Measurements from ENCODE around the gene TDRD9. TPM values are rescaled to one million over a fixed set of nuclear protein-coding genes. Genes with fewer than 3 reads are reported as not detected.

Gene TDRD9
- total RNA-seq, 1 experiment from 2014 or later = not detected

DNA sequence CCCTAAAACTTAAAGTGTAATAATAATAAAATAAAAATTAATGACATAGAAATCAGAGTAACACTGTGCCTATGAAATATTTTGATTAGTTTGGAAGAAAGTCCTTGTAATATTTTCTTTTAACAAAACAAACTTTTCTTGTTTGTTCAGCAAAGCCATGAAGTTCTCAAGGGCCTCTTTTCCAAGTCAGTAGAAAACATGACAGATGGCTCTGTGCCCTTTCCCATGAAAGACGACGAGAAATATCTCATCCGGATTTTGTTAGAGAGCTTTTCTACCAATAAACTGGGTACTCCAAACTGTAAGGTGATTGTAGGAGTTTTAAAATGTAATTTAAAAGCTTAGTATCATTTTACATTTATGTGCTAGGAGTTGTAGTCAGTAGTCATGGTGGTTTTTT is 102.7 kb downstream of the TDRD9 start:
- intact Hi-C loops (cut with micrococcal nuclease; ENCODE audit: unreplicated experiment) = no loop called here
- TF ChIP-seq EZH2 (IDR thresholded peaks at IDR 0.05; ENCODE audit: borderline replicate concordance, low read depth, low read length, poor library complexity, severe bottlenecking) = no peak
- TF ChIP-seq, protein P1, sequence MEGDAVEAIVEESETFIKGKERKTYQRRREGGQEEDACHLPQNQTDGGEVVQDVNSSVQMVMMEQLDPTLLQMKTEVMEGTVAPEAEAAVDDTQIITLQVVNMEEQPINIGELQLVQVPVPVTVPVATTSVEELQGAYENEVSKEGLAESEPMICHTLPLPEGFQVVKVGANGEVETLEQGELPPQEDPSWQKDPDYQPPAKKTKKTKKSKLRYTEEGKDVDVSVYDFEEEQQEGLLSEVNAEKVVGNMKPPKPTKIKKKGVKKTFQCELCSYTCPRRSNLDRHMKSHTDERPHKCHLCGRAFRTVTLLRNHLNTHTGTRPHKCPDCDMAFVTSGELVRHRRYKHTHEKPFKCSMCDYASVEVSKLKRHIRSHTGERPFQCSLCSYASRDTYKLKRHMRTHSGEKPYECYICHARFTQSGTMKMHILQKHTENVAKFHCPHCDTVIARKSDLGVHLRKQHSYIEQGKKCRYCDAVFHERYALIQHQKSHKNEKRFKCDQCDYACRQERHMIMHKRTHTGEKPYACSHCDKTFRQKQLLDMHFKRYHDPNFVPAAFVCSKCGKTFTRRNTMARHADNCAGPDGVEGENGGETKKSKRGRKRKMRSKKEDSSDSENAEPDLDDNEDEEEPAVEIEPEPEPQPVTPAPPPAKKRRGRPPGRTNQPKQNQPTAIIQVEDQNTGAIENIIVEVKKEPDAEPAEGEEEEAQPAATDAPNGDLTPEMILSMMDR (conservative IDR thresholded peaks at IDR 0.05; ENCODE audit: low read depth, low read length) = no peak
- no peaks in the 10 kb centered on the region for H3K4me1 ChIP-seq (ENCODE audit: insufficient read depth, low read length, poor library complexity, severe bottlenecking)
- no TSS peak for BruUV-seq (replicated peaks)
- no peak overlapping the region for H3K4me3 ChIP-seq (ENCODE audit: low read depth, low read length, poor library complexity, severe bottlenecking)
- ChIA-PET CTCF (no interaction called here), POLR2A (ENCODE audit: low non-redundant PET) (no interaction called here)
- no peaks in the 10 kb centered on the region for H3K36me3 ChIP-seq (ENCODE audit: insufficient read depth, low read length, poor library complexity, severe bottlenecking)
- H3K27me3 ChIP-seq (replicated peaks; ENCODE audit: insufficient read depth, low read depth, low read length, poor library complexity) = peaks cover 10% of the 10 kb centered on the region
- no peaks in the 10 kb centered on the region for H3K9me3 ChIP-seq (ENCODE audit: low read depth, low read length, poor library complexity, severe bottlenecking)
- H3K27ac ChIP-seq (ENCODE audit: low read depth, low read length, poor library complexity, severe bottlenecking) = no peak overlapping the region
- DNase-seq (ENCODE audit: low spot score) = no peak

DNA sequence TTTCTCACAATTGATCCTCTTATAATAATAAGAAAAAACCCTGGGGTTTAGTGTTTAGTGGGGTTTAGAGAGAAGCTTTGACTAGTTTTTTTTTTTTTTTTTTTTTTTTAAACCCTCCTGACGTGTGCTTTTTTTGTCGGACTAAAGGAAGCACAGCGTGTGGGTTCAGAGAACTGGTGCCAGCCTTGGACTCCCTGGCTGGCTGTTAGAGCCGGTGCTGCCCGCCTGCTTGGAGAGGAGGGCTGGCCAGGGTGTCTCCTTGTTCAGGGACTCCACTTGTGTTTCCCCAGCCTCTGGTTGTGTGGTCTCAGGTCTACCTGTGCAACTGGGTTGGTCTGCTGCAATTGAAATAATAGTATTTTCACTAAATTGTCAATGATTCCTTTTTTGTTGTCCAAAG is 103.1 kb downstream of the TDRD9 start:
- ChIA-PET POLR2A (ENCODE audit: low non-redundant PET) (no interaction called here), CTCF (no interaction called here)
- no peak for TF ChIP-seq EZH2 (IDR thresholded peaks at IDR 0.05; ENCODE audit: borderline replicate concordance, low read depth, low read length, poor library complexity, severe bottlenecking)
- TF ChIP-seq, protein P1 (conservative IDR thresholded peaks at IDR 0.05; ENCODE audit: low read depth, low read length) = no peak

DNA sequence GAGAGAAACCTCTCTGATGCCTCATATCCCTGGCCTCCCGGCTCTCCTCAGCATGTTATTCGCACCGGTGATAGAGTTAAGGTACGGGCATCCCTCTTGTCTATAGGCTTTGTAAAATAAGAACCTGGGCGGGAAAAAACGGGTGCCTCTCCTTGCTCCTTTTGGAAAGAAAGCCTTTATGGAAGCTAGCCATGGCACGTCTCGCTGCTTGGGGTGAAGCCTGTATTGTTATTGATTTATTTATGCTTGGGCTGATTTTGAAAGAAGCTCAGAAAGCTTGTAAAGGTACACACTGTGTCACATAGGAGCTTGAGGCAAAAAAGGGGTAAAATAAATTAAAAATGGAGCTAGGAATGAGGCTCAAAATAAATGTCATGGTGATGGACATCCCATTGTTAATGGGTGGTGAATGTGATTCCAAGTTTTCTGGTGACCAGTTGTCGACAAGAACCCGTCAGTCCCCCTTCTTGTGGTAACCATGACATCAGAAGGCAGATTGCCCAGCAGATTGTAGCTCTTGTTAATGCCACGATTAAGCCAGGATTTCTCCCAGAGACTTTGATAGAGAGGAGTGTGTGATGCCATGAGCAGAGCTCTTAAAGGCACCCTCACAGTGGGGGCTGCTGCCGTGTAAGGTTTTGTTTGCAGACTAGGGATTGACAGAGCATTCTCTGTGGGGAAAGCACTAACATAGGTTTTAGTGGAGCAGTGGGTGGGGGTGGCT is 106.9 kb downstream of the TDRD9 start:
- Histone ChIP-seq H3K4me3 (ENCODE audit: low read depth, low read length, poor library complexity, severe bottlenecking) (no peak overlapping the region), H3K4me1 (ENCODE audit: insufficient read depth, low read length, poor library complexity, severe bottlenecking) (no peaks in the 10 kb centered on the region), H3K27me3 (replicated peaks; ENCODE audit: insufficient read depth, low read depth, low read length, poor library complexity) (no peaks in the 10 kb centered on the region), H3K36me3 (ENCODE audit: insufficient read depth, low read length, poor library complexity, severe bottlenecking) (no peaks in the 10 kb centered on the region), H3K9me3 (ENCODE audit: low read depth, low read length, poor library complexity, severe bottlenecking) (no peaks in the 10 kb centered on the region), H3K27ac (ENCODE audit: low read depth, low read length, poor library complexity, severe bottlenecking) (no peak overlapping the region)
- no peak for DNase-seq (ENCODE audit: low spot score)
- no TSS peak for BruUV-seq (replicated peaks)
- no peak for TF ChIP-seq EZH2 (IDR thresholded peaks at IDR 0.05; ENCODE audit: borderline replicate concordance, low read depth, low read length, poor library complexity, severe bottlenecking)
- TF ChIP-seq, protein P1 (conservative IDR thresholded peaks at IDR 0.05; ENCODE audit: low read depth, low read length) = no peak
- intact Hi-C loops (cut with micrococcal nuclease; ENCODE audit: unreplicated experiment) = no loop called here
- CTCF ChIA-PET = no interaction called here
- POLR2A ChIA-PET (ENCODE audit: low non-redundant PET) = no interaction called here

More for the DNA sequence above, 103.1 kb downstream of the TDRD9 start:
- no peaks in the 10 kb centered on the region for H3K36me3 ChIP-seq (ENCODE audit: insufficient read depth, low read length, poor library complexity, severe bottlenecking)
- H3K4me3 ChIP-seq (ENCODE audit: low read depth, low read length, poor library complexity, severe bottlenecking) = no peak overlapping the region
- intact Hi-C loops (cut with micrococcal nuclease; ENCODE audit: unreplicated experiment) = no loop called here
- no peaks in the 10 kb centered on the region for H3K4me1 ChIP-seq (ENCODE audit: insufficient read depth, low read length, poor library complexity, severe bottlenecking)
- no peak for DNase-seq (ENCODE audit: low spot score)
- peaks cover 10% of the 10 kb centered on the region for H3K27me3 ChIP-seq (replicated peaks; ENCODE audit: insufficient read depth, low read depth, low read length, poor library complexity)
- no TSS peak for BruUV-seq (replicated peaks)
- no peaks in the 10 kb centered on the region for H3K9me3 ChIP-seq (ENCODE audit: low read depth, low read length, poor library complexity, severe bottlenecking)
- H3K27ac ChIP-seq (ENCODE audit: low read depth, low read length, poor library complexity, severe bottlenecking) = no peak overlapping the region
